ENCODE data around the gene FANCM. TPM values are rescaled to one million over a fixed set of nuclear protein-coding genes. Genes with fewer than 3 reads are reported as not detected.
"Not testable (repeated sequence)": the region's sequence is repeated elsewhere in the genome, so short reads cannot be mapped to it uniquely, and the experiment has no call there.

The FANCM gene
- polyA plus RNA-seq, 3 donors = 11.8 to 15.2 (median 13.1) TPM

DNA sequence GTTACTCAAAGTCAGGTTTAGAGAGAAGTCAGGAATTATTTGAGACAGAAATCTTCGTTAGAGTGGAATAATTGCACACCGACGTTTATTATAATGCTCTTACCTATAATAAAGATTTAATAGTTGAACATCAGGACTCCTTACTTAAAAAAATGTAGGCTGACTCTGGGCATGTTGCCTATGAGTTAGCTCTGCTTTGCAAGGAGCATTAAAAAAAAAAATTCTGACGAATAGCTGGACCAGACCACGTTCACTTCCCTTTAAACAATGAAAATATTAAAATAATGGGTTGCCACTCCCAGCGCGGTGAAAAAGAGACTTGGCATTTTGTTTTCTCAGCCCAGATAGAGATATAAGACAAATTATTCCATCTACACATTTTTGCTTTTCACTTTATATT is 574 bp upstream of the FANCM start:
- DNase-seq (ENCODE audit: low read depth in 3 of 3, low spot score in 2 of 3) = peak in 2 of 3 donors; percentile 20 to 35

DNA sequence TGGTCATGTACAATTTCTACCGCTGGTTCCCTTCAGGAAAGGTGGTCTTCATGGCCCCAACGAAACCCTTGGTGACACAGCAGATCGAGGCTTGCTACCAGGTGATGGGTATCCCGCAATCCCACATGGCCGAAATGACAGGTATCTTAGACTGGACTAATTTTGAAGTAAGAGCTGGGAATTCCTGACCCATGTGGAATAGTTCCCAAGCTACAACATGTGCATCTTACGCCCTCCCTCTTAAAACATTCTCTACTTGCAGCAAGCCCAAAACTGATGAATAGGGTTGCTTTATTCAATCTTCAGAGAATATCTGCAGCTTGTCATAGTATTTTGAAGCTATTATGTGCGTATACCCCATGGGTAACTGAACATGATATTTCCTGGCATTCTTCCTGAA is 669 bp downstream of the FANCM start:
- no peak for DNase-seq (ENCODE audit: low read depth in 3 of 3, low spot score in 2 of 3)

DNA sequence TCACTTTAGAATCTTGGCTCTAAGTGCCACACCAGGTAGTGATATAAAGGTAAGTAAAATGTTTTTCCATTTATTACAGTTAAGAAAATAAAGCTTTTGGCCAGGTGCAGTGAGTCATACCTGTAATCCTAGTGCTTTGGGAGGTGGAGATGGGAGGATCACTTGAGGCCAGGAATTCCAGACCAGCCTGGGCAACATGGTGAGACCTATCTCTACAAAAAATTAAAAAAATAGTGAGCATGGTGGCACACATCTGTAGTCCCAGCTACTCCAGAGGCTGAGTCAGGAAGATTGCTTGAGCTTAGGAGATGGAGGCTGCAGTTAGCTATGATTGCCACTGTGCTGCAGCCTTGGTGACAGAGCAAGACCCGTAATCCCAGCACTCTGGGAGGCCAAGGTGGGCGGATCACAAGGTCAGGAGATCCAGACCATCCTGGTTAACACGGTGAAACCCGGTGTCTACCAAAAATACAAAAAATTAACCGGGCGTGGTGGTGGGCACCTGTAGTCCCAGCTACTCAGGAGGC is 5.0 kb downstream of the FANCM start:
- DNase-seq (ENCODE audit: low read depth in 3 of 3, low spot score in 2 of 3) = no peak

- DNase-seq (ENCODE audit: low read depth in 3 of 3, low spot score in 2 of 3) = not testable (repeated sequence)
These were observed 6.4 kb downstream of the FANCM start for GRCh38 chr14:45142083-45142482.

DNA sequence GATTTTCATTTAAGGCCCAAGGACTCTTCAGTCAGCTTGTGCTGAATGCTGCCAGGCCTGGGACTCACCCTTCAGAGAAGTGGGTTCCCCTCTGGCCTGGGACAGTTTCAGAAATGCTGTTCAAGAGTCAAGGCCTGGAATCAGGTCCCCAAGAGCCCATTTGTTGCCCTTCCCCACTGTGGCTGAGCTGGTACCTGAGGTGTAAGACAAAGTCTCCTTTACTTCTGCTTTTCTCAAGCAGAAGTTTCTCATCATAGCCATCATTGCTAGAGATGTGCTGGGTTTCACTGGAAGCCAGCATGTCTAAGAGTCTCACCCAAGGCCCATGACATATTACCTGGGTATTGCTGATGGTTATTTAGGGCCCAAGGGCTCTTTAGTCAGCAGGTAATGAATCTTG is 8.9 kb downstream of the FANCM start:
- DNase-seq (ENCODE audit: low read depth in 3 of 3, low spot score in 2 of 3) = no peak

DNA sequence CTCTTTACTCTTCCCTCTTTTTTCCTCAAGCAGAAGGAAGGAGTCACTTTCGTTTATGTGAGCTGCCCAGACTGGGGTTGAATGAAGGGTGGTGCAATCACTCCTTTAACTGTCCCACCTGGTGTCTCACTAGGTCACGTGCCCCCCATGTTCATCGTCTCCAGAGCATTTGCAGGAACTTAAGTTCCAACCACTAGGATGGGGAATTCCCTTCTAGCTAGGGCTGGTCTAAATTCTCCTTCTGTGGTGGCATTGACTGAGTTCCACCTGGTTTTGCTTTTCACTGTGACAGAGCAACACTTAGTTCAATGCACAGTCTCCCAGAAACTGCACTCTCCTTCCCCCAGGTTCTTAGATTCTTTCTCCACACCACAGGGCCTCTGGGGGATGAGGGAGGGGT is 9.5 kb downstream of the FANCM start:
- no peak for DNase-seq (ENCODE audit: low read depth in 3 of 3, low spot score in 2 of 3)

DNA sequence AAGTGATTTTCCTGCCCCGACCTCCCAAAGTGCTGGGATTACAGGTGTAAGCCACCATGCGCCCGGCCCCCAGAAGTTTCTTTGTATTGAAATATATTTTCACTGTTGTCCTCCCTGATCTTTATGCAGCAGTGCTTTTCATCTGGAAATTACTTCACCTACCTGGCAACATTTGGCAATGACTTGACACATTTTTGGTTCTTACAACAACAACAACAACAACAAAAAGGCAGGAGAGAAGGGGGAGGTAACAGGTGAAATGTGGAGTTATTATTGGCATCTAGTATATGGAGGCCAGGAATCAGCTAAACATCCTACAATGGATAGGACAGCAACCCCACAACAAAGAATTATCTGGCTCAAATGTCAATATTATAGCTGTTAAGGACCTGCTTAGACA is 13.9 kb downstream of the FANCM start:
- no peak for DNase-seq (ENCODE audit: low read depth in 3 of 3, low spot score in 2 of 3)

GRCh38 chr14:45150386-45150890 is 14.7 kb downstream of the FANCM start:
- no peak for DNase-seq (ENCODE audit: low read depth in 3 of 3, low spot score in 2 of 3)

DNA sequence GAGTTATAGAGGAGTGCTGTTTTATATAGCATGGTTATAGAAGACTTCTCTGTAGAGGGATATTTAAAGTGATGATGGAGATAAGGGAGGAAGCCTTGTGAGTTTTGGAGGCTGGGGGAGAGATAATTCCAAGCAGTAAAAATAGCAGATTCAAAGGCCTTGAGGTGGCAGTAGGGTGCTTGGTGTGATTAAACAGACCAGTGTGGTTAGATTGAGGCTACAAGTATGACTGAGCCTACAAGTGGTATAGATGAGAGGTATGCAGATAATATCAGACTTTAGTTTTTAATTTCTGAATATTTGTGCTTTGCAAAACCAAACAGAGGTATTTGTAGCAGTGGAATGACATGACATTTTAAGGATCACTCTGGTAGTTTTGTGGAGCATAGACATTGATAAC is 20.3 kb downstream of the FANCM start:
- no peak for DNase-seq (ENCODE audit: low read depth in 3 of 3, low spot score in 2 of 3)

DNA sequence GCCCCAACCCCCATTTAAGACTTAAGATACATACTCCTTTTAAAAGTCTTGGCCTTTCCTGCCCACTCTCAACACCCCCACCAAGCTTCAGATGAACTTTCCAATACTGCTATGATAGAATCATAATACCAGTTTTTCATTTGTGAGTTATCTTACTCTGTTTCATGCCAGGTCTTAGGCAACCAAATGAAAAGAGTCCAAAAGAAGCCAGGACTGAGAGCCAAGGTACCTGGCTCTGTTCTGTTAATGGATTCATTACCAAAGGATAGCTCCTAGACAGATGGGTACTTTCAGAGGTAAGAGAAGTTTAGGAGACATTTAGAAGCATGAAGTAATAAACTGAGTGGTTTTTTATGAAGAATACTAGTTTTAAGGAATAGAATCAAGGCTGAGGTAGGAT is 34.2 kb downstream of the FANCM start:
- DNase-seq (ENCODE audit: low read depth in 3 of 3, low spot score in 2 of 3) = no peak

GRCh38 chr14:45177076-45177475 is 41.3 kb downstream of the FANCM start:
- no peak for DNase-seq (ENCODE audit: low read depth in 3 of 3, low spot score in 2 of 3)

GRCh38 chr14:45181329-45181728 is 45.6 kb downstream of the FANCM start:
- no peak for DNase-seq (ENCODE audit: low read depth in 3 of 3, low spot score in 2 of 3)

GRCh38 chr14:45181806-45182205 is 46.1 kb downstream of the FANCM start:
- no peak for DNase-seq (ENCODE audit: low read depth in 3 of 3, low spot score in 2 of 3)

GRCh38 chr14:45185100-45185814 is 49.5 kb downstream of the FANCM start:
- DNase-seq (ENCODE audit: low read depth in 3 of 3, low spot score in 2 of 3) = no peak

GRCh38 chr14:45194964-45195363 is 59.2 kb downstream of the FANCM start:
- DNase-seq (ENCODE audit: low read depth in 3 of 3, low spot score in 2 of 3) = no peak

DNA sequence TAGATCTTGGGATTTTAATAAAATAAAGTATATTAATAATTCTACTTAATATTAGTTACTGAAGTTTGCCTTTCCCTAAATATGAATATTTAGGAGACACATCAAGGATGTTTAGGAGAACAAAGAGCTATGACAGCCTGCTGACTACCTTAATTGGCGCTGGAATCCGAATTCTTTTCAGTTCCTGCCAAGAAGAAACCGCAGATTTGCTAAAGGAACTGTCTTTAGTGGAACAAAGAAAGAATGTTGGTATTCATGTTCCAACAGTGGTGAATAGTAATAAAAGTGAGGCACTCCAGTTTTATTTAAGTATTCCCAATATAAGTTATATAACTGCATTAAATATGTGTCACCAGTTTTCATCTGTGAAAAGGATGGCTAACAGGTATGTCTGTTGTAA is 62.8 kb downstream of the FANCM start:
- no peak for DNase-seq (ENCODE audit: low read depth in 3 of 3, low spot score in 2 of 3)

DNA sequence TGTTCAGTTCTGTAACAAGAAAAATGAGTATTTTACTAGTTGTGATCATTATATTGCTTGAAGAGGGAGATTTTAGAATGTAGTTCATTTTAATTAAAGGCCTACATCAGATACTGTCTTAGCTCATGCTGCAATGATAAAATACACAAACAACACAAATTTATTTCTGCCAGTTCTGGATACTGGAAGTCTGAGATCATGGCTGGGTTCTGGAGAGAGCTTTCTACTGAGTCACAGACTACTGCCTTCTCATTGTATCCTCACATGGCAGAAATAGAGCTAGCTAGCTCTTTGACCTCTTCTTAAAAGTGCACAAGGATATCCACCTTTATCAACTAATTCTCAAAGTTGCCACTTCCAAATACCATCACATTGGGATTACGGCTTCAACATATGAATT is 63.5 kb downstream of the FANCM start:
- DNase-seq (ENCODE audit: low read depth in 3 of 3, low spot score in 2 of 3) = no peak

- no peak for DNase-seq (ENCODE audit: low read depth in 3 of 3, low spot score in 2 of 3)
These were observed 66.2 kb downstream of the FANCM start for GRCh38 chr14:45201905-45202304.

GRCh38 chr14:45204241-45204640 is 68.5 kb downstream of the FANCM start:
- no peak for DNase-seq (ENCODE audit: low read depth in 3 of 3, low spot score in 2 of 3)

DNA sequence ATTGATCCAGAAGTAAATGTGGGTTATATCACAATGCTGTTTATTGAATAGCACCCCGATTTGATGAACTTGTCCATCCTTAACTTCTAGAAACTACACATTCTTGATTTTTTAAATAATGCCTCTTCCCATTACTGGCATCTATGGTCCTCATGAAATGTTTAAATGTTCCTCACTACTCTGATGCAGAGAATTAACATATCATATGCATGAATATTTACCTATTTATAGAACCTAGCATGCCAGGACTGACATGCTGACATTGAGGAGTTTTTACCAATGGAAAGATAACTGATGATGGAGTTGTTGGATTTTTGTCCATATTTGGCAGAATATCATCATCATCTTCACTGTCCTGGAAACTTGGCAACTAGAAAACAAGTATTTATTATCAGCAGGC is 74.4 kb downstream of the FANCM start:
- DNase-seq (ENCODE audit: low read depth in 3 of 3, low spot score in 2 of 3) = no peak

GRCh38 chr14:45211295-45211694 is 75.6 kb downstream of the FANCM start:
- DNase-seq (ENCODE audit: low read depth in 3 of 3, low spot score in 2 of 3) = no peak

DNA sequence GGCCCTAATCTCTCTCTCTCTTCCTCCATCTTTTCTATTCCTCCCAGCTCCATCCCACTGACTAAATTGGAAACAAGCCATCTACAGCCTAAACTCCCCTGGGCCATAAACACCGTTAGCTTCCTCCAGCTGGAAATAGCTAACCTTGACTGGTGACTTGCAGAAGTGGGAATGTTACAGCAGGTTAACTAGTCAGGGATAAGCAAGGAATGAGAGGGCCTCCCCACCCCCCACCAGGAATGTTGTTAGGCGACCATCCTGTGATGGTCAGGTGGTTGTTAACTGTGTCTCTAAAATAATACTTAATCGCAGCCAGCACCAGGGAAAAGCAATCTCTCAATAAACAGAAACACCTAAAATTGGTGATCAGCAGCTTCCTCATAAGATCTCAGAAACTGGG is 76.5 kb downstream of the FANCM start:
- DNase-seq (ENCODE audit: low read depth in 3 of 3, low spot score in 2 of 3) = no peak

GRCh38 chr14:45213716-45214115 is 78.0 kb downstream of the FANCM start:
- DNase-seq (ENCODE audit: low read depth in 3 of 3, low spot score in 2 of 3) = not testable (repeated sequence)
